ENCODE data around the gene BOC. TPM values are rescaled to one million over a fixed set of nuclear protein-coding genes. Genes with fewer than 3 reads are reported as not detected.

The BOC gene
- total RNA-seq, 2 experiments from 2014 or later = 0.40 to 0.43 TPM

- Mint-ChIP-seq H3K36me3 (ENCODE audit: low read depth) (no peaks in the 10 kb centered on the region), H3K27me3 (no peaks in the 10 kb centered on the region), H3K4me1 (peaks cover 5% of the 10 kb centered on the region), H3K27ac (no peak overlapping the region), H3K4me3 (no peak overlapping the region), H3K9me3 (ENCODE audit: low read depth) (no peaks in the 10 kb centered on the region)
- DNase-seq (no peak), ATAC-seq (no peak)
- ChIA-PET POLR2A (no interaction called here), CTCF (interaction anchor here (0.8 to 1.3 kb wide), 2 partner anchors 13 to 70 kb away, joined by 4 to 5 read pairs; no protein-coding TSS in a partner anchor)
- intact Hi-C loops (cut with DNase I, micrococcal nuclease) = no loop called here
These were observed 63.3 kb downstream of the BOC start for GRCh38 chr3:113274425-113275257.

- intact Hi-C loops (cut with DNase I, micrococcal nuclease) = no loop called here
- no peaks in the 10 kb centered on the region for H3K27me3 Mint-ChIP-seq
- H3K4me1 Mint-ChIP-seq = peaks cover 5% of the 10 kb centered on the region
- CTCF ChIA-PET = interaction anchor here (0.8 to 1.3 kb wide), 2 partner anchors 13 to 71 kb away, joined by 4 to 5 read pairs; no protein-coding TSS in a partner anchor
- no peaks in the 10 kb centered on the region for H3K36me3 Mint-ChIP-seq (ENCODE audit: low read depth)
- DNase-seq (no peak), ATAC-seq (no peak)
- H3K9me3 Mint-ChIP-seq (ENCODE audit: low read depth) = no peaks in the 10 kb centered on the region
- no peak overlapping the region for H3K27ac Mint-ChIP-seq
- no peak overlapping the region for H3K4me3 Mint-ChIP-seq
- POLR2A ChIA-PET = no interaction called here
These were observed 63.9 kb downstream of the BOC start for GRCh38 chr3:113275258-113275556.

- ChIA-PET POLR2A (no interaction called here), CTCF (interaction anchor here (0.8 to 1.3 kb wide), 2 partner anchors 12 to 71 kb away, joined by 4 to 5 read pairs; no protein-coding TSS in a partner anchor)
- no peak overlapping the region for H3K4me3 Mint-ChIP-seq
- peaks cover 5% of the 10 kb centered on the region for H3K4me1 Mint-ChIP-seq
- H3K9me3 Mint-ChIP-seq (ENCODE audit: low read depth) = no peaks in the 10 kb centered on the region
- H3K27me3 Mint-ChIP-seq = no peaks in the 10 kb centered on the region
- intact Hi-C loops (cut with DNase I, micrococcal nuclease) = no loop called here
- H3K27ac Mint-ChIP-seq = no peak overlapping the region
- no peaks in the 10 kb centered on the region for H3K36me3 Mint-ChIP-seq (ENCODE audit: low read depth)
- DNase-seq (no peak), ATAC-seq (no peak)
These were observed 64.2 kb downstream of the BOC start for GRCh38 chr3:113275583-113275928.

- ATAC-seq = peak; percentile 44
- H3K27ac Mint-ChIP-seq = no peak overlapping the region
- intact Hi-C loops (cut with DNase I, micrococcal nuclease) = no loop called here
- no peaks in the 10 kb centered on the region for H3K9me3 Mint-ChIP-seq (ENCODE audit: low read depth)
- CTCF ChIA-PET = interaction anchor here (0.6 to 1.2 kb wide), 3 partner anchors 12 to 235 kb away, joined by 3 to 17 read pairs (median 3); no protein-coding TSS in a partner anchor
- no peaks in the 10 kb centered on the region for H3K36me3 Mint-ChIP-seq (ENCODE audit: low read depth)
- DNase-seq = no peak
- H3K27me3 Mint-ChIP-seq = no peaks in the 10 kb centered on the region
- no peak overlapping the region for H3K4me3 Mint-ChIP-seq
- POLR2A ChIA-PET = no interaction called here
- peaks cover 5% of the 10 kb centered on the region for H3K4me1 Mint-ChIP-seq
These were observed 64.8 kb downstream of the BOC start for GRCh38 chr3:113275929-113276750.

- CTCF ChIA-PET = interaction anchor here (0.6 to 1.2 kb wide), 3 partner anchors 12 to 235 kb away, joined by 3 to 17 read pairs (median 3); no protein-coding TSS in a partner anchor
- POLR2A ChIA-PET = no interaction called here
- intact Hi-C loops (cut with DNase I, micrococcal nuclease) = no loop called here
- Mint-ChIP-seq H3K36me3 (ENCODE audit: low read depth) (no peaks in the 10 kb centered on the region), H3K4me1 (peaks cover 5% of the 10 kb centered on the region), H3K27me3 (no peaks in the 10 kb centered on the region), H3K4me3 (no peak overlapping the region), H3K9me3 (ENCODE audit: low read depth) (no peaks in the 10 kb centered on the region), H3K27ac (no peak overlapping the region)
- DNase-seq (no peak), ATAC-seq (no peak)
These were observed 65.4 kb downstream of the BOC start for GRCh38 chr3:113276751-113277080.

GRCh38 chr3:113277414-113277813 is 66.1 kb downstream of the BOC start:
- intact Hi-C loops (cut with DNase I, micrococcal nuclease) = no loop called here
- H3K9me3 Mint-ChIP-seq (ENCODE audit: low read depth) = no peaks in the 10 kb centered on the region
- POLR2A ChIA-PET = no interaction called here
- CTCF ChIA-PET = interaction anchor here (1.2 to 1.9 kb wide), 2 partner anchors 11 to 225 kb away, joined by 4 to 17 read pairs; no protein-coding TSS in a partner anchor
- H3K27ac Mint-ChIP-seq = no peak overlapping the region
- DNase-seq (no peak), ATAC-seq (no peak)
- H3K36me3 Mint-ChIP-seq (ENCODE audit: low read depth) = no peaks in the 10 kb centered on the region
- peaks cover 5% of the 10 kb centered on the region for H3K4me1 Mint-ChIP-seq
- no peak overlapping the region for H3K4me3 Mint-ChIP-seq
- no peaks in the 10 kb centered on the region for H3K27me3 Mint-ChIP-seq

GRCh38 chr3:113277941-113278598 is 66.7 kb downstream of the BOC start:
- H3K9me3 Mint-ChIP-seq (ENCODE audit: low read depth) = no peaks in the 10 kb centered on the region
- no peaks in the 10 kb centered on the region for H3K36me3 Mint-ChIP-seq (ENCODE audit: low read depth)
- ATAC-seq (no peak), DNase-seq (no peak)
- no peaks in the 10 kb centered on the region for H3K27me3 Mint-ChIP-seq
- intact Hi-C loops (cut with DNase I, micrococcal nuclease) = no loop called here
- H3K4me1 Mint-ChIP-seq = peaks cover 5% of the 10 kb centered on the region
- ChIA-PET CTCF (interaction anchor here (0.8 to 1.9 kb wide), 3 partner anchors 10 to 226 kb away, joined by 3 to 5 read pairs (median 4); no protein-coding TSS in a partner anchor), POLR2A (no interaction called here)
- no peak overlapping the region for H3K27ac Mint-ChIP-seq
- H3K4me3 Mint-ChIP-seq = no peak overlapping the region

GRCh38 chr3:113278599-113278955 is 67.2 kb downstream of the BOC start:
- Mint-ChIP-seq H3K27me3 (no peaks in the 10 kb centered on the region), H3K27ac (no peak overlapping the region), H3K4me3 (no peak overlapping the region), H3K4me1 (peaks cover 5% of the 10 kb centered on the region), H3K9me3 (ENCODE audit: low read depth) (no peaks in the 10 kb centered on the region), H3K36me3 (ENCODE audit: low read depth) (no peaks in the 10 kb centered on the region)
- POLR2A ChIA-PET = no interaction called here
- DNase-seq = no peak
- intact Hi-C loops (cut with DNase I, micrococcal nuclease) = no loop called here
- CTCF ChIA-PET = interaction anchor here (0.8 to 1.9 kb wide), 3 partner anchors 10 to 227 kb away, joined by 3 to 5 read pairs (median 4); no protein-coding TSS in a partner anchor
- ATAC-seq = no peak

- DNase-seq (no peak), ATAC-seq (no peak)
- Mint-ChIP-seq H3K27ac (no peak overlapping the region), H3K27me3 (no peaks in the 10 kb centered on the region), H3K4me3 (no peak overlapping the region), H3K9me3 (ENCODE audit: low read depth) (no peaks in the 10 kb centered on the region), H3K4me1 (peaks cover 5% of the 10 kb centered on the region), H3K36me3 (ENCODE audit: low read depth) (no peaks in the 10 kb centered on the region)
- POLR2A ChIA-PET = no interaction called here
- intact Hi-C loops (cut with DNase I, micrococcal nuclease) = no loop called here
- CTCF ChIA-PET = interaction anchor here (0.5 to 0.9 kb wide), 2 partner anchors 24 to 320 kb away, joined by 3 read pairs; no protein-coding TSS in a partner anchor
These were observed 68.3 kb downstream of the BOC start for GRCh38 chr3:113279686-113280085.

- CTCF ChIA-PET = no interaction called here
- intact Hi-C loops (cut with DNase I, micrococcal nuclease) = no loop called here
- ATAC-seq = no peak
These were observed 71.9 kb downstream of the BOC start for GRCh38 chr3:113283306-113283705.

GRCh38 chr3:113284453-113285050 is 73.2 kb downstream of the BOC start:
- DNase-seq = no peak
- Mint-ChIP-seq H3K4me1 (peaks cover 6% of the 10 kb centered on the region), H3K4me3 (no peak overlapping the region), H3K27ac (no peak overlapping the region), H3K9me3 (ENCODE audit: low read depth) (no peaks in the 10 kb centered on the region), H3K36me3 (ENCODE audit: low read depth) (no peaks in the 10 kb centered on the region), H3K27me3 (no peaks in the 10 kb centered on the region)
- ATAC-seq = no peak
- ChIA-PET CTCF (no interaction called here), POLR2A (no interaction called here)
- intact Hi-C loops (cut with DNase I, micrococcal nuclease) = loop anchor here in 1 of 2 experiments (5.0 kb wide), 1 partner anchor 547 kb away; no protein-coding TSS in a partner anchor

More at GRCh38 chr3:113283306-113283705, 71.9 kb downstream of the BOC start:
- H3K9me3 Mint-ChIP-seq (ENCODE audit: low read depth) = no peaks in the 10 kb centered on the region
- no peak for DNase-seq
- POLR2A ChIA-PET = interaction anchor here (0.6 kb wide), 1 partner anchor 388 kb away, joined by 3 read pairs; no protein-coding TSS in a partner anchor
- peaks cover 6% of the 10 kb centered on the region for H3K4me1 Mint-ChIP-seq
- no peaks in the 10 kb centered on the region for H3K36me3 Mint-ChIP-seq (ENCODE audit: low read depth)
- H3K27me3 Mint-ChIP-seq = no peaks in the 10 kb centered on the region
- no peak overlapping the region for H3K27ac Mint-ChIP-seq
- H3K4me3 Mint-ChIP-seq = no peak overlapping the region

Data from activated CD4-positive, alpha-beta T cell treated with anti-CD3 and anti-CD28 coated beads for 36 hours (primary cell).